NCI-H146 (cell line): ENCODE results near the gene PCDH9.
A peak's percentile ranks its signal among the peaks of the same experiment; 100 is the strongest.
"Not testable (repeated sequence)": the region's sequence is repeated elsewhere in the genome, so short reads cannot be mapped to it uniquely, and the experiment has no call there.

Source experiments
- DNase-seq: peaks from one replicate; lab custom pipeline; 2025; lab: John Stamatoyannopoulos, UW

Gene PCDH9

DNA sequence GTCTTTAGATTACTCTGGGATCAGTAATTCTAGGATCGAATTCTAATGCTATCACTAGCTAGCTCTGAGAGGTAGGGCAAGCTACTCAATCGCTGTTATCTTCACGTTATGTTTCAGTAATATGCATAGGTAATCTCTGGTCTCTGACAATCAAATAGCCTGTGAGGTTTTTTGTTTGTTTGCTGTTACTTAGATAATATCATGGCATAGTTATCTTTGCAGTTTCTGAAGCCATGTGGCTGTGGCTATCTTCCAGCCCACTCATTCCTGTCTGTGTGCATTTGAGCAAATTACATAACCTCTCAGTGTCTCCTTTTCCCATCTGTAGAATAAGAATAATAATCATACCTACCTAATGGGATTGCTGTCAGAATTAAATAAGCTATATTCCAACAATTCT, 330.2 kb downstream of the PCDH9 start:
- DNase-seq, result no peak

DNA sequence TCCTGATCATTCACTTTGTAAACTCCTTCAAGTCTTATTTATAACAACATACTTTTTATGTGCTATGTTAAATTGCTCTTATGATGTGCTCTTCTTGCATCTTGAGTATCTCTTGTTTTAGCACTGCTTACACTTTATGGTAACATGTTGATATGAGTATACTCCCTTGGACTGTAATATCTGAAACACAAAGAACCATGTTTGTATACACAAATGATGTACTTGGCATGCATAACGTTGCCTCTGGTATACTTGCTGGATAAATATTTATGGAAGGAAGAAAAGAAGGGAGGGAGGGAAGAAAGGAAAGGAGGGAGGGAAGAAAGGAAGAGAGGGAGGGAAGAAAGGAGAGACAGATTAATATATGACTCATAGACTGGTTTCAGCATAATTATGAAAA, 333.2 kb downstream of the PCDH9 start:
- no peak for DNase-seq

- no peak for DNase-seq
These were observed 334.4 kb downstream of the PCDH9 start for GRCh38 chr13:66895780-66896179.

GRCh38 chr13:66895320-66895719, 334.8 kb downstream of the PCDH9 start:
- DNase-seq, result no peak

DNA sequence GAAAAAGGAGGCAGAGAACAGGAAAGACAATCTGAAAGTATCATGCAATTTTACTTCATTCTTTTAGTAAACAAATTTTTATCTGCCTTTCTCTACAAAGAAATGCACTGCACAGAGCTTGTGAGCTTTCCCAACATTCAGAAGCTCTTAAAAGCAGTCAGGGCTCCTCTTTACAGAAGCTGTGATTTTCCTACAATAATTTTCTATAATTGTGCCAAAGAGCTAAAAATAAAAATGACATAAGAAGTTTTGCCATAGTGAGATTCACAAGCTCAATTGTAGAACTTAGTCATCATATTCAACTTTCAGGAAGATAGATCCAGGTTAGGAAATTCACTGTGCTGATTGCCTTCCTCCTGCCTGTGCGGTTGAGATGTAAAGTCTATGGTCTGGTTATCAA, 341.4 kb downstream of the PCDH9 start:
- DNase-seq, result no peak

GRCh38 chr13:66887088-66887487, 343.0 kb downstream of the PCDH9 start:
- DNase-seq, result no peak

DNA sequence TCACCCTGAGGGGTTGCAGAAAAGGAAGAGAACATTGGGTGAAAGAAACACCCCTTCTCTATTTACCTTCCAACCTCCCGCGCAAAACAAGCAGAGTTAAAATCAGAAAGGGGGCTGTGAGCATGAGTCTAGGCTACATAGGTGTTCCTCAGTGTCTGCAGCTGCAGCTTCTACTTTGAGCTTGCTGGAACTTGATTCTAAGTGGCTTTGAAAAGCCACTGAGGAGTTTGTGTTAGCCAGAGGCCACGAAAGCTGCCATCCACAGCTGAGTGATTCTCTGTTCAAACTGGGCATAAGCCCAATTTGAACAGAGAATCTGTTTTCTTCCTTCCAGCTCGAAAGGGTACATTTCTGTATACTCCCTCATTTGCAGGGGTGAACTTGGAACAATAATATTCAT, 343.9 kb downstream of the PCDH9 start:
- DNase-seq, result peak; percentile 46

GRCh38 chr13:66881170-66881569, 349.0 kb downstream of the PCDH9 start:
- DNase-seq, result not testable (repeated sequence)

- DNase-seq, result no peak
These were observed 350.1 kb downstream of the PCDH9 start for GRCh38 chr13:66879988-66880387.

- DNase-seq, result peak; percentile 62
These were observed 354.9 kb downstream of the PCDH9 start for GRCh38 chr13:66875264-66875663.

DNA sequence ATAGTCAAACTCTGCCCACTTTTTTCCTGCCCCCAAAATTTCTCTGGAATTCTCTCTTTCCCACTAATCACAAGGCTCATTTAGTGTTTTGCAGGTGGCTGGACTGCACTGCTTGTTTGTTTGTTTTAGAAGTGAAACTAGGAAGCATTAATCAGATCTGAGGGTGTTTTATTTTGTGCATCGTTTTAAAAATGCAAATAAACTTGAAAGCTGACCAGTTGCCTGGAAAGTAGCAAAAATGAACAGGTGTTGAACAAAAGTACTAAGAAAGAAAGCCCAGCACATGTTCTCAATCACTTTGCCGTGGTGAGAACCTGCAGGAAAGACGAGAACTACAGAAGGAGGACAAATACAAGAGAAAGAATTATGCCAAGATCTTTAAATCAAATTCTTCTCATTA, 365.5 kb downstream of the PCDH9 start:
- no peak for DNase-seq

DNA sequence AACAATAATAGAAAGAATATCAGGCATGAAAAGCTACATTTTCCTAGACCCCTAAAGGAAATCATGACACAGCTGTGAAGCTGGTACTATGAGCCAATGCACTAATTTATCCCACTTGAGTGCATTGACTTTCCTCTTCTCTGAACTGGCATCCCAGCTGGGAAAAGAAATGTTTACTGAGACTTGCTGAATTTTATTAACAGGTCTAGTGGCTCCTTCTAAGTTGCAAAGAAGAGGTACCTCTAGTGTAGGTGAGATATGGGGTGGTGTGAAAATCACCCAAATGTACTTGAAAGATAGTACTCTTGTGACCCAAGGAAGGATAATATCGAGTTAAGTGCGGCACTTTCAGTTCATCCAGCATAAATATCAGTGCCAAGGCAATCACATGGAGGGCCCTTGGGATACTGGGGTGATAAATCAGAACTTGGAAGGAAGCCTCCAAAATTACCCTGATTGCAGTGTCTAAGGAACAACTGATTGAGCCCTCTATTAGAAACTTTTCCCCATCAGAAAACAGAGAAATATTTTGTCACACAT, 369.2 kb downstream of the PCDH9 start:
- no peak for DNase-seq

DNA sequence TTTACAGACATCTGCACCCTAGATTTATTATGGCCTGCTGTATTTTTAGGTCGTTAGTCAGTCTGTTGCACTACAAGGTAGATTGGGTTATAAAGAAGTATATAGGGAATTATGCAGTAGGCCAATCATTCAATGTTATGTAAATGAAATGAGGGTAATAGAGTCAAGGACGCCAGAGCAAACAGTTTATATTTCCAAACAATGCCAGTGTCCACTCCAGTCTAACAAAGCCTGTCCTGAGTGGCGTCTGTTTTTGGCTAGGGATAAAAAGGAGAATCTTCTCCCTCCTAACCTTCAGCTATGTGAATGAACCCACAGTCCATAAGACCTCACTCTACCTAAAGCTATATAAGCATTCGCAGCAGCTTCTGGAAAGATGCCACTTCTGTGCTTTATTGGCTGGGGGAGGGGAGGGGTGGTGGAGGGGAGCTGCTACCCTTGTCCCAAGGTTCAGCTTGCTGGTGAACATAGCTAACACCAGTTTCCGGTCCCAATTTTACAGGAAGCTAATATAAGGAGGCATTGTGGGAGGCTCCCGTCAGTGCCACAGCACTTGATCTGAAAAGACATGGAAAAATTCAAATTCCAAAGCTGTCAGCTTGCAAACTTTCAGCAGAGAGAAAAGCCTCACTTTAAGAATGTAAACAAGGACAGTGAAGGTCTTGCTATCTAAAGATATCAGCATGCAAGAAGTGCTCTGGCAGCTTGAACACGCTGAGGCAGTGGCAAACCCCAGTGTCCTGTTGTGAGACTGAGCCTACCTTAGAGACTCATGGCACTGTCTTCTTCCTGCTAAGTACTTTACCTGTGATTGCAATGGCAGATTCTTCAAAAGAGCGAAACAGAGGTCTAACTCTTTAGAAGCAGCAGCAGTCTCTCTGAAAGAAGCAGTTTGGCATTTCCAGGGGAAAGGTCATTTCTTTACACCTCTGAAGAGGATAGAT, 369.9 kb downstream of the PCDH9 start:
- DNase-seq, result no peak

- no peak for DNase-seq
These were observed 371.1 kb downstream of the PCDH9 start for GRCh38 chr13:66859078-66859477.

- no peak for DNase-seq
These were observed 372.0 kb downstream of the PCDH9 start for GRCh38 chr13:66858163-66858562.

DNA sequence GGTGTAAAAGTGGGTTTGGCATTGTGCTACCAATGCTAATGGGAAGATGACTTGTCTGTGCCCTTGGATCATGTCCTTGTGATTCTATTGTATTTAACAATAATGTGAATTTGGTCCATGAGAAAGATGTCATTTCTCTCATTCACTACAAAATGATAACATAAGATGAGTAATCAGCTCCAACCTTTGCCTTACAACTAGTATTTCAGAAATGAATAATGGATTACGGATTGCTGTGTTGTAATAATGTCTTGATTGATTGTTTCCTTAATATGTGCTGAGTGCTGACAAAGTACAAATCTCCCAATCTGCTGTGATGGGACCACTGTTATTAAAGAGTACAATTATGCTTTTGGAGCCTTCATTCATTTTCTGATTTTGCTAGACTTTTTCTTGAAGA, 375.0 kb downstream of the PCDH9 start:
- no peak for DNase-seq

DNA sequence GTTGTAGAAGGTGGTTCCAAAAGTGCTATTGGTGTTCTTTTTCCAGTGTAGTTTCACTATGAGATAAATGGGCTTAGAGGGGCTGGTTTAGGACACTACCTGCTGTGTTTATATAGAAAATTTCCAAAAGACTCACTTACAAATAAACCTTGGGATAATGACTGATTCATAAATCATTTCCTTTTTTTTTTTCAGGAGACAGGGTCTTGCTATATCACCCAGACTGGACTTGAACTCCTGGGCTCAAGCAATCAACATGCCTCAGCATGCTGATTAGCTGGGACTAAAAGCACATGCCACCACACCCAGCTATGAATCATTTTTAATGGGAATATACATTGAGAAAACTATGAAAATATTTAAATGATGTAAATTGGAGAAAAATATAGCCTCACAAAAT, 376.6 kb downstream of the PCDH9 start:
- no peak for DNase-seq

DNA sequence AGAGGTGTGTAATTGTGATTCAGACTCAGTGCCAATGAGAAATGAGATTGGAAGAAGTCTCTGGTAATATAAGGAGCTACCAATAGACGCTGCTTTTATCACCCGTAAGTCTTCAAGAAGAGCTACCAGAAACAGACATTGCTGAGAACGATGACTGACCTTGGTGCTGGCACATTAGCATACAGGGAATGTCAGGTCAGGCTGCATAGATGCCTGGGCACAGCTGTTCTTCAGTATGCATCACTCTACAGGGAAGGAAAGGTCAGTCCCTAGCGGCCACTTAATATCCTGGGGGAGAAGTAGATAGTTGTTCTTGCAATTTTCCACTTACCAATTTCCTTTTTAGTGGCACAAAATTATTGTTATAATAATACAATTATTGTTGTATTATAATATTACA, 380.4 kb downstream of the PCDH9 start:
- no peak for DNase-seq

GRCh38 chr13:66847541-66847940, 382.6 kb downstream of the PCDH9 start:
- no peak for DNase-seq

DNA sequence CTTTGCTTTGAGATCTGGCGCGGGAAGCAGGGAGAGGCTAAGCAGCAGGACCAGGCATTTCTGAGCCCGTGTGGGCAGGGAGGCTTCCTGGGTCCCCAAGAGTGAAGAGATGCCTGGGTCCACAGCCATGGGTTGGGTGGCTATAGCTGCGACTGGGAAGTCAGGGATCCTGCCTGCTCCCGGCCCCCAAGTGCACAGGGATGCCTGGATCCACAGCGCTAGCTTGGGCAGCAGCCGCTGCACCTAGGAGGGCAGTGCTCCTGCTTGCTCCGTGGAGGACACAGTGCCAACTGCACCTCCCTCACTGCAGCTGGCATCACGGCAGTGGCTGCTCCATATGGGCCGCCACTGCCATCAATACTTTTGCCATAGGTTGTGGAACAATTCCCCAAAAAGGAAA, 384.7 kb downstream of the PCDH9 start:
- peak; percentile 52 for DNase-seq

GRCh38 chr13:66844933-66845332, 385.2 kb downstream of the PCDH9 start:
- peak; percentile 29 for DNase-seq

GRCh38 chr13:66842766-66843165, 387.4 kb downstream of the PCDH9 start:
- no peak for DNase-seq

- DNase-seq, result no peak
These were observed 389.5 kb downstream of the PCDH9 start for GRCh38 chr13:66840621-66841020.

DNA sequence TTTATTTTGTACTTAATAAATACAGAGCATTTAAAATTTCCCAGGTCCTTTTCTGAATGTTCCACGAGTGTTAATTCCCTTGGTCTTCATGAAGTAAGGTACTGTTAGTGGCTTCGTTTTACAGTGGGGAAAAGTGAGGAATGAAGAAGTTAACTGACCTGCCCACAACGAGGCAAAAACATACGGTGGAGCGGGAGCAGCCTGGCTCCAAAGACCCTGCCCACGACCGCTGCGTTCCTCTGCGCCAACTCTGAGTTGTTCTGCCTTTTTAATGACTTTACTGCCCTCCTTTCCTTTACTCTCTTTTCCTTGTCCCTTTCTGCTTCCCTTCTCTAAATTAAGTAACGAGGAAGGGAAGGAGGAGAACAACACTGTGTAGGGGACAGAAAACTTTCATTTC, 392.9 kb downstream of the PCDH9 start:
- no peak for DNase-seq
